HG03095 (cell line): ENCODE results near the gene SQSTM1.
"Not testable (repeated sequence)": the region's sequence is repeated elsewhere in the genome, so short reads cannot be mapped to it uniquely, and the experiment has no call there.

Experiments
- ATAC-seq: cut with Tn5 transposase; IDR thresholded peaks from one replicate; pipeline ENCODE4 v1.9.1; 2021; ENCODE audit warnings: moderate library complexity; ENCODE audit not compliant: unreplicated experiment

The SQSTM1 gene

GRCh38 chr5:179823937-179824744 is 3.4 kb downstream of the SQSTM1 start:
- no peak for ATAC-seq

DNA sequence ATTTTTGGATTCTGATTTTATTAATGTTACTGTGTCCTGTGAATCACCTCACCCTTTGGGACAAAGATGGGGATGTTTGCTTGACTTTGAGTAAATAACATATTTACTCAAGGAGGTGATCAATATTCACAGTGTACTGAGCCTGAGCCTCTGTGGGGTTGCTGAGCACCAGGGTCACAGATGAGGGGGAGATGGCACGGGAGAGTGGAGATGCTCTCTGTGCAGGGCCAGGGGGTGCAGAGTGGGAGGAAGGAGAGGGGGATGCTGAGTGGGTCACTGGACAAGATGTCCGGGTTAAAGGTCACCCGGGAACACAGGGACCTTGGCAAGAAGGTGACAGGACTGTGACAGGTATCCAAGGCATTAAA is 4.0 kb downstream of the SQSTM1 start:
- no peak for ATAC-seq

DNA sequence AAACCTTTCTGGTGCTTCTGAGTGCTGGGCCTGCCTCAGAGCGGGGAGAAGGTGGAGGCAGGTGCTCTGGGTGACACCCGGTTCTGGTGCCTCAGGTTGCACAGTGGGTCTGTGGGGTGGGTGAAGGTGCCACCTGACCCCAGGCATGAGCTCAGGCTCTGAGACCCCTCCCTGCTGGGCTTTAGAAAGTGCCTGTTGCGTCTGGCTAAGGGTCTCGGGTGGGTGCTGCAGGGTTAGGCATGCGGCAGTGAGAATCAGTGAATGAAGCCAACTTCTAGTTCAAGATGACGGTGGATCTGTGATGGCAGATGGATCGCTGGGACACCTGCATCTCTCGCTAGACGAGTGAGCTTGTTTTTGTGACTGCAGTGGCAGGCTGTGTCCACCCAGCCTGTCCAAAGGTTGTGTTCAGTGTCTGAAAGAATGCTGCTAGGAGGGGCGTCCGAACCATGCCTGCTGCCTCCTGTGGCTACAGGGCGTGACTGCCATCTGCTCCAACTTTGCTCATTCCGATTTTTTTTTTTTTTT is 5.0 kb downstream of the SQSTM1 start:
- ATAC-seq, result no peak

DNA sequence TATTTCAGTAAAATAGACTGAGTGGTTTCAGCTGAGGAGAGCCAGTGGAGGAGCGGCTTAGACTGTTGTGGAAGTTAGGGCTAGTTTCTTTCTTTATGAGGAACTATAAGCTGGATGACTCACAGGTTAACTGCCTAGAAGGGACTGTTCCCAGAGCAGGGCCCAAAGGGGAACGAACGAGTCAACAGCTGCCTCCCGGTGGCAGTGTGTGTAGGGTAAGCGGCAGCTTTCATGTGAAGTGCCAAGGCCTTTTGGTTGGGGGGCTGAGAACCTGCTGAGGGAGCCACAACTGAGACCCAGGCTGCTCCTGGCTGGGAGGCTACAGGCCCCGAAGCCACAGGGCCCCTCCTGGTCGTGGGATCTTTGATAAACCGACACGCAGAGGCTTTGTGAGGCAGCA is 7.0 kb downstream of the SQSTM1 start:
- no peak for ATAC-seq

- ATAC-seq, result no peak
These were observed 8.2 kb downstream of the SQSTM1 start for GRCh38 chr5:179828756-179829421.

DNA sequence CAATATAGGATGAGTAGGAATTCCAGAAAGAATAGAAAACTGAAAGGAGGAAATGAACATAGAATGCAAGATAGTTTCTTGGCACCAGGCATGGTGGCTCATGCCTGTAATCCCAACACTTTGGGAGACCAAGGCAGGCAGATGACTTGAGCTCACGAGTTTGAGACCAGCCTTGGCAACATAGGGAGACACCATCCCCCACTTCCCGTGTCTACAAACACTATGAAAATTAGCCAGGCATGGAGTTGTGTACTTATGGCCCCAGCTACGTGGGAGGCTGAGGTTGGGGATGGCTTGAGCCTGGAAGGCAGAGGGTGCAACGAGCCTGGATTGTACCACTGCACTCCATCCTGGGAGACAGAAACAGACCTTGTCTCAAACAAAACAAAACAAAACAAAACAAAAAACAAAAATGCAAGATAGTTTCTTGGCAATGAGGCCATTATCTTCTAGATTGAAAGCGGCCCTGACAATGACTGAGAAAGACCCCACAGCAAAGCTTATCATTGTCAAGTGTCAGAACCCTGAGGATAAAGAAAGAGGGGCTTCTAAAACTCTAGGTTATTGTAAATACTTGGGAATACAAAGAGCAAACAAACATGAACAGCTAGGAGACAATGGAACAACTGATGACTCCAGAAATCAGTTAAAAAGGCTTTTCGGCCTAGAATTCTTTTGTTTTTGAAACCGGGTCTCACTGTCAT is 9.2 kb downstream of the SQSTM1 start:
- no peak for ATAC-seq

- ATAC-seq, result no peak
These were observed 10.2 kb downstream of the SQSTM1 start for GRCh38 chr5:179830818-179831468.

DNA sequence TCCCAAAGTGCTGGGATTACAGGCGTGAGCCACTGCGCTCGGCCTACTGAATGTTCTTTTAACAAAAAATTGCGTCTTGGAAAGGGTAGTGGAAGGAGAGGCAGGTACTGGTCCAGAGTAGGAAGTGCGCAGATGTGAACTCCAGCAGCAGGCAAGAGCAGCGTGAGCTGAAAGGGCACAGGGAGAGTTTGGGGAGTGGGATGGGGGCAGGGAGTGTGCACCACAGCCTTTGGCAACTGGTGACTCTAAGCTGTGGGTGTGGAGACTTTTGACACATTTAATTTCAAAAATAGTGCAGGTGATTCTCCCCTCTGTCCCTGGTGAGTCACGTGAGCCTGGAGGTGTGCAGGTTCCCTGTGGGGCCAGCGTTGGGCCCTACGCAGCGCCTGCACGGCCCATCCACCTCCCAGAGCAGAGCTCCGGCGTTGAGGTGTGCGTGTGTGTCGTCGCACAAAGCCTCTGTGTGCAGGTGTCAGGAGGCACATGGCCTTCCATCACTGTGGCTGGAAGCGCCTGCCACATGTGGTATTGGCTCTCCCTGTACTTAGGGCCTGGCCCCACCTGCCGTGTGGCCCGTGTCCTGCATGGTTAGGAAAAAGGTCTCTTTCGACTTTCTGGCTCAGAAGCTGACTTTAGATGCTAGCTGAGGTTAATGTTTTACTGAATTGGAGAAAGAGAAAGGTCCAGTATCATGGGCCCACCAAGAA is 11.5 kb downstream of the SQSTM1 start:
- ATAC-seq, result no peak

- no peak for ATAC-seq
These were observed 12.5 kb downstream of the SQSTM1 start for GRCh38 chr5:179833056-179833708.

GRCh38 chr5:179833709-179834070 is 13.0 kb downstream of the SQSTM1 start:
- no peak for ATAC-seq

DNA sequence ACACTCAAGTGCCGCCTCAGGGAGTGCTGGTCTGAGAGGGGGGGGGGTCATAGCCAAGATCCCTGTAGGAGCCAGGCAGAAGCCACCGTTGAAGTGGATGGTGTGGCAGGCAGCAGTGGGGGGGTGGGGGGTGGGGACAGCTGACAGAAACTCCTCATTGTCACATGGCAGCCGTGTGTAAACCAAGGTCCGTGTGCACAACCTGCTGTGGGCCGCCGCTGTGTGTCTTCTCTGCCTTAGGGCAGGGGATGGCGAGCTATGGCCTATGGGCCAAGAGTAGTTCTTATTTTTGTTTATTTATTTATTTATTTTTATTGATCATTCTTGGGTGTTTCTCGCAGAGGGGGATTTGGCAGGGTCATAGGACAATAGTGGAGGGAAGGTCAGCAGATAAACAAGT is 13.4 kb downstream of the SQSTM1 start:
- no peak for ATAC-seq

DNA sequence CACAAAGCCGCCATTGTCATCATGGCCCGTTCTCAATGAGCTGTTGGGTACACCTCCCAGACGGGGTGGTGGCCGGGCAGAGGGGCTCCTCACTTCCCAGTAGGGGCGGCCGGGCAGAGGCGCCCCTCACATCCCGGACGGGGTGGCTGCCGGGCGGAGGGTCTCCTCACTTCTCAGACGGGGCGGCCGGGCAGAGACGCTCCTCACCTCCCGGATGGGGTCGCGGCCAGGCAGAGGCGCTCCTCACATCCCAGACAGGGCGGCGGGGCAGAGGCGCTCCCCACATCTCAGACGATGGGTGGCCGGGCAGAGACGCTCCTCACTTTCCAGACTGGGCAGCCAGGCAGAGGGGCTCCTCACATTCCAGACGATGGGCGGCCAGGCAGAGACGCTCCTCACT is 14.2 kb downstream of the SQSTM1 start:
- not testable (repeated sequence) for ATAC-seq

DNA sequence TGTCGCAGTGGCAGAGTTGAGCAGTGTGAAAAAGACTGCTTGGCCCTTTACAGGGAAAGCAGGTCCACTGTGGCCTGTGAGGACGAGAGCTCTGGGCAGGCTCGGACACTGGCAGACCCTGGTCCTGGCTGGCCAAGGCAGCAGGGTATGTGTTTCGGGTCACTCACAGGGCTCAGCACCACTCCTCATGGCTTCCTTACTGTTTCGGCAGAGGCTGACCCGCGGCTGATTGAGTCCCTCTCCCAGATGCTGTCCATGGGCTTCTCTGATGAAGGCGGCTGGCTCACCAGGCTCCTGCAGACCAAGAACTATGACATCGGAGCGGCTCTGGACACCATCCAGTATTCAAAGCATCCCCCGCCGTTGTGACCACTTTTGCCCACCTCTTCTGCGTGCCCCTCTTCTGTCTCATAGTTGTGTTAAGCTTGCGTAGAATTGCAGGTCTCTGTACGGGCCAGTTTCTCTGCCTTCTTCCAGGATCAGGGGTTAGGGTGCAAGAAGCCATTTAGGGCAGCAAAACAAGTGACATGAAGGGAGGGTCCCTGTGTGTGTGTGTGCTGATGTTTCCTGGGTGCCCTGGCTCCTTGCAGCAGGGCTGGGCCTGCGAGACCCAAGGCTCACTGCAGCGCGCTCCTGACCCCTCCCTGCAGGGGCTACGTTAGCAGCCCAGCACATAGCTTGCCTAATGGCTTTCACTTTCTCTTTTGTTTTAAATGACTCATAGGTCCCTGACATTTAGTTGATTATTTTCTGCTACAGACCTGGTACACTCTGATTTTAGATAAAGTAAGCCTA is 15.7 kb downstream of the SQSTM1 start:
- ATAC-seq, result peak; percentile 47

GRCh38 chr5:179837076-179838011 is 16.6 kb downstream of the SQSTM1 start:
- no peak for ATAC-seq

- no peak for ATAC-seq
These were observed 18.9 kb downstream of the SQSTM1 start for GRCh38 chr5:179839328-179840256.

DNA sequence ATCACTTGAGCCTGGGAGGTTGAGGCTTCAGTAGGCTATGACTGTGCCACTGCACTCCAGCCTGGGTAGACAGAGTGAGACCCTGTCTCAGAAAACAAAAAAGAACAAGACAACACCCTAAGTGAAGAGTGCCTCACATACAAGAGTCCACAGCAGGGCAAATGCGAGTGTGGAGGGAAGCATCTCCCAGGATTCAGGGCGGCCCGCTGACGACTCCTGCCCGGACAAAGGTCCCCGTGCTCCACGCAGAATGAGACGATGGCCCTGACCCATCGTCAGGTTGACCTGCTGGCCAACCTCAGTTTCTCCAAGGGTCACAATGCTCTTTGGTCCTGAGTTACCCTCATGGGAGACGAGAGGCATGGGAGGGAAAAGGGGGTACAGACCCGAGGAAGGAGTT is 19.6 kb downstream of the SQSTM1 start:
- ATAC-seq, result no peak

DNA sequence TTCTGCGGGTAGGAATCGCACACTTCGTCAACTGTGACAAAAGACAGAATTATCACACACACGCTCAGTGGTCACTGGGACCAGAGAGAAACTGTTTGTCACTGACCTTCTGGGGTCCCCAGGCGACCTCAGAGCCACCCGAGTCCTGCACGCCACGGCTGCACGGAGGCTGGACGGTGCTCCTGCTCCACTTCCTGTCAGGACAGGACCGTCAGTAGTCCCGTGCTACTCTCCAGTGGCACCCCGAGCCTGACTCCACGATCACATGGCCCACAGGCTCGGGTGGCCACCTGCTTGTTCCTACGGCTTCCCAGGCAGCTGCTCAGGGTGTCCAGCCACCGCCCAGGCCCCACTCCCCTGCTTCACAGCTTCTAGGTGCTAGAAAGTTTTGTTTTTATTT is 20.1 kb downstream of the SQSTM1 start:
- no peak for ATAC-seq
